GM12878 (cell line): ENCODE data around the gene ATF6. TPM values are rescaled to one million over a fixed set of nuclear protein-coding genes. Genes with fewer than 3 reads are reported as not detected.

Experiments used
- BACH1 ChIP-seq: fragments of 450-650 bp; IDR thresholded peaks from 2 replicates; pipeline ENCODE4 v1.6.1; 2017; ENCODE audit warnings: mild to moderate bottlenecking, borderline replicate concordance
- CBFB ChIP-seq: IDR thresholded peaks from 2 replicates; pipeline ENCODE4 v1.6.1; 2016; ENCODE audit warnings: antibody characterized with exemption, low read depth
- CBX3 ChIP-seq: fragments of 200-600 bp; sonication (generic); IDR thresholded peaks from 2 replicates; pipeline ENCODE4 v1.6.1; 2016; ENCODE audit warnings: low read depth, borderline replicate concordance
- EED ChIP-seq: sonication (generic); IDR thresholded peaks from 2 replicates; pipeline ENCODE4 v1.6.1; 2016; ENCODE audit warnings: antibody characterized with exemption, low read depth
- EP300 ChIP-seq, 2 experiments: fragments of 150-350 bp in 1 of 2; IDR thresholded peaks; 2 replicates each; pipeline ENCODE4 v1.6.1; 2011 to 2012; ENCODE audit warnings: low read depth in 2 of 2, low read length in 2 of 2, borderline replicate concordance in 1 of 2, improper control_type of control experiment in 1 of 2, inconsistent platforms in 1 of 2; ENCODE audit not compliant: control insufficient read depth in 1 of 2
- ESRRA ChIP-seq: IDR thresholded peaks from 2 replicates; pipeline ENCODE4 v1.6.1; 2012; ENCODE audit warnings: mild to moderate bottlenecking, low read length, improper control_type of control experiment
- ETV6 ChIP-seq, 2 experiments: fragments of 450-650 bp in 1 of 2; IDR thresholded peaks in 1 of 2; conservative IDR thresholded peaks in 1 of 2; 2 replicates each; pipeline ENCODE4 v1.6.1; 2014; ENCODE audit warnings: antibody characterized with exemption in 1 of 2, borderline replicate concordance in 1 of 2, low read depth in 1 of 2, mild to moderate bottlenecking in 1 of 2, moderate library complexity in 1 of 2
- GABPA ChIP-seq: IDR thresholded peaks from 2 replicates; pipeline ENCODE4 v1.6.1; 2014; ENCODE audit warnings: antibody characterized with exemption, low read depth, mild to moderate bottlenecking, inconsistent platforms
- IKZF1 ChIP-seq: fragments of 450-650 bp; conservative IDR thresholded peaks from 2 replicates; pipeline ENCODE4 v1.6.1; 2017; ENCODE audit warnings: antibody characterized with exemption, mild to moderate bottlenecking
- JUNB ChIP-seq: IDR thresholded peaks from 2 replicates; pipeline ENCODE4 v1.6.1; 2016; ENCODE audit warnings: antibody characterized with exemption, mild to moderate bottlenecking
- KLF5 ChIP-seq: fragments of 450-650 bp; IDR thresholded peaks from 2 replicates; pipeline ENCODE4 v1.6.1; 2014; ENCODE audit warnings: mild to moderate bottlenecking; ENCODE audit not compliant: partially characterized antibody
- MTA3 ChIP-seq: IDR thresholded peaks from 2 replicates; pipeline ENCODE4 v1.6.1; 2012; ENCODE audit warnings: low read length, inconsistent platforms, borderline replicate concordance
- RAD51 ChIP-seq: fragments of 450-650 bp; IDR thresholded peaks from 2 replicates; pipeline ENCODE4 v1.6.1; 2016; ENCODE audit warnings: moderate library complexity, mild to moderate bottlenecking, inconsistent platforms
- SMAD1 ChIP-seq: fragments of 450-650 bp; IDR thresholded peaks from 2 replicates; pipeline ENCODE4 v1.6.1; 2018; ENCODE audit warnings: mild to moderate bottlenecking, low read depth; ENCODE audit not compliant: partially characterized antibody
- SMARCA5 ChIP-seq: fragments of 450-650 bp; IDR thresholded peaks from 2 replicates; pipeline ENCODE4 v1.6.1; 2017; ENCODE audit warnings: mild to moderate bottlenecking
- SMC3 ChIP-seq: IDR thresholded peaks from 2 replicates; pipeline ENCODE4 v1.6.1; 2011; ENCODE audit warnings: low read length, improper control_type of control experiment, borderline replicate concordance
- SPI1 ChIP-seq: IDR thresholded peaks from 2 replicates; pipeline ENCODE4 v1.6.1; 2011; ENCODE audit warnings: low read depth, mild to moderate bottlenecking, low read length, moderate library complexity, borderline replicate concordance; ENCODE audit not compliant: insufficient read depth
- TBL1XR1 ChIP-seq: IDR thresholded peaks from 2 replicates; pipeline ENCODE4 v1.6.1; 2012; ENCODE audit warnings: low read depth, low read length, improper control_type of control experiment
- TCF3 ChIP-seq: IDR thresholded peaks from 2 replicates; pipeline ENCODE4 v1.6.1; 2012; ENCODE audit warnings: low read depth, mild to moderate bottlenecking, low read length, borderline replicate concordance; ENCODE audit not compliant: insufficient read depth
- TCF7 ChIP-seq: IDR thresholded peaks from 2 replicates; pipeline ENCODE4 v1.6.1; 2014; ENCODE audit warnings: antibody characterized with exemption, borderline replicate concordance
- ZNF217 ChIP-seq: fragments of 450-650 bp; IDR thresholded peaks from 2 replicates; pipeline ENCODE4 v1.6.1; 2017; ENCODE audit warnings: antibody characterized with exemption, mild to moderate bottlenecking
- ZNF24 ChIP-seq: fragments of 450-650 bp; IDR thresholded peaks from 2 replicates; pipeline ENCODE4 v1.6.1; 2017; ENCODE audit warnings: antibody characterized with exemption, mild to moderate bottlenecking
- ZNF384 ChIP-seq: IDR thresholded peaks from 2 replicates; pipeline ENCODE4 v1.6.1; 2012; ENCODE audit warnings: low read depth, mild to moderate bottlenecking, low read length, improper control_type of control experiment, borderline replicate concordance
- polyA plus RNA-seq, 11 experiments: library from polyadenylated mRNA; depleted of rRNA in 4 of 11; unstranded in 6 of 11; stranded (reverse) in 5 of 11; fragments of >200 nt; fragmentation: Nextera tagmentation in 4 of 11; fragmentation: Illumina TruSeq in 1 of 11; extraction: Ambion mirVana in 4 of 11; extraction: Trizol in 1 of 11; gene quantifications; 1 replicate in 1 of 11; 2 replicates in 10 of 11; pipeline versions ENCODE4 v1.2.1 to v1.2.3, GENCODE V29; 2011 to 2016; ENCODE audit warnings: inconsistent platforms in 2 of 11, missing spikeins in 2 of 11, low read depth in 1 of 11
- total RNA-seq, 4 experiments: library from RNA; depleted of rRNA in 3 of 4; stranded (reverse); fragments of >200 nt in 3 of 4; fragmentation: Illumina TruSeq in 1 of 4; extraction: Trizol in 1 of 4; gene quantifications; 2 replicates each; pipeline versions ENCODE4 v1.2.1 to v1.2.3, GENCODE V29; 2013 to 2021
- TF ChIP-seq, protein P1 (sequence below), 3 experiments: IDR thresholded peaks in 2 of 3; conservative IDR thresholded peaks in 1 of 3; 2 replicates each; pipeline ENCODE4 v1.5.1; 2011; ENCODE audit warnings: low read depth in 3 of 3, low read length in 3 of 3, mild to moderate bottlenecking in 3 of 3, control low read depth in 2 of 3, moderate library complexity in 2 of 3, inconsistent platforms in 1 of 3, mixed read lengths in 1 of 3; ENCODE audit not compliant: control insufficient read depth in 2 of 3, insufficient read depth in 1 of 3; ENCODE audit errors: extremely low read depth in 1 of 3
- TF ChIP-seq, protein P2 (sequence below): IDR thresholded peaks from 2 replicates; pipeline ENCODE4 v1.6.1; 2011; ENCODE audit warnings: low read depth, mild to moderate bottlenecking, low read length, moderate library complexity, borderline replicate concordance; ENCODE audit errors: extremely low read depth
- TF ChIP-seq, protein P3 (sequence below): fragments of 450-650 bp; formaldehyde crosslinking; IDR thresholded peaks from 2 replicates; pipeline ENCODE4 v1.4.0; 2022; ENCODE audit warnings: mild to moderate bottlenecking, moderate library complexity

The ATF6 gene
- total and polyA plus RNA-seq, 10 of the 15 experiments (the other 5 are each of a cell fraction or from before 2014, with no cell fraction given): 7.8 to 24.3 (median 14.7) TPM

DNA sequence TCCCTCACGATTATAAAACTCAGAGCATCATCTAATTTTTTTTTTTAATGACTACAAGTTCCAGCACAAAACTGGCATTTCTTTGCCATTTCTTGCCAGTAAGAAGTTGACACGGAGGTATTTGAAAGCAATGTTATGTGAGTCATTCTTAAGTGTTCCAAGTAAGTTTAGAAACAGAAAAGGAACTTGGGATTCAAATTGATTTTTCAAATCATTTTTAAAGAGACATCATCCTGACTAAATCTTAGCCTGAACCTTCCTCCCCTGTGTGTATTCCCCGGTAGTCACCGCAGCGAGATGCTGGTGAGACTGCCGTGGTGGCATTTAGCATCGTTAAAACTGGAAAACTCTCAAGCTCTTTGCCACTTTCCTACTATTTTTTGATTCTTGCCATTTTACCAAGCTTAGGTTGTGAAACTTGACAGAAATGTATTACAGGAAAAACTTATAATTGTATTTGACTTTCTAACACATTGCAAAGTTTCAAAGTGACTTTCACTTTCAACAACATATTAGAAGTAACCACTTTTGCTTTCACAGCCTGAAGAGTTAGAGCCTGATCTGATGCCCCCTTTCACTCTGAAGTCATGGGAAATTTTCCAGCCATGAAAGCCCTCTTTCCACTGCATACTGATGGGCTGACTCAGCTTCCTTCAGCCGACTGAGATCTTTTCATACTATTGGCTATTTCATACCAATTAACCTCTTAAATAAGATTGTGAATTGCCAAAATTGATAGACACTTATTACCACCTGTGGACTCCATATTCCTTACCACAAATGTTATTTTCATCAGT lies 196.2 kb downstream of the ATF6 start (continued):
- TF ChIP-seq, protein P1, sequence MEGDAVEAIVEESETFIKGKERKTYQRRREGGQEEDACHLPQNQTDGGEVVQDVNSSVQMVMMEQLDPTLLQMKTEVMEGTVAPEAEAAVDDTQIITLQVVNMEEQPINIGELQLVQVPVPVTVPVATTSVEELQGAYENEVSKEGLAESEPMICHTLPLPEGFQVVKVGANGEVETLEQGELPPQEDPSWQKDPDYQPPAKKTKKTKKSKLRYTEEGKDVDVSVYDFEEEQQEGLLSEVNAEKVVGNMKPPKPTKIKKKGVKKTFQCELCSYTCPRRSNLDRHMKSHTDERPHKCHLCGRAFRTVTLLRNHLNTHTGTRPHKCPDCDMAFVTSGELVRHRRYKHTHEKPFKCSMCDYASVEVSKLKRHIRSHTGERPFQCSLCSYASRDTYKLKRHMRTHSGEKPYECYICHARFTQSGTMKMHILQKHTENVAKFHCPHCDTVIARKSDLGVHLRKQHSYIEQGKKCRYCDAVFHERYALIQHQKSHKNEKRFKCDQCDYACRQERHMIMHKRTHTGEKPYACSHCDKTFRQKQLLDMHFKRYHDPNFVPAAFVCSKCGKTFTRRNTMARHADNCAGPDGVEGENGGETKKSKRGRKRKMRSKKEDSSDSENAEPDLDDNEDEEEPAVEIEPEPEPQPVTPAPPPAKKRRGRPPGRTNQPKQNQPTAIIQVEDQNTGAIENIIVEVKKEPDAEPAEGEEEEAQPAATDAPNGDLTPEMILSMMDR (IDR thresholded peaks at IDR 0.05 in 2 of 3, conservative IDR thresholded peaks at IDR 0.05 in 1 of 3; ENCODE audit: control insufficient read depth in 2 of 3, extremely low read depth in 1 of 3, insufficient read depth in 1 of 3, low read depth in 3 of 3, low read length in 3 of 3): no peak
- TF ChIP-seq JUNB (peak; percentile 55), SMC3 (no peak), CBFB (no peak), ZNF24 (no peak), KLF5 (no peak), TBL1XR1 (no peak), TCF3 (no peak), EP300 (IDR thresholded peaks at IDR 0.05; ENCODE audit: borderline replicate concordance in 1 of 2, control insufficient read depth in 1 of 2, low read depth in 2 of 2, low read length in 2 of 2) (no peak), SMAD1 (no peak), EED (peak; percentile 64; the same call in 1 of the 2 replicates), SMARCA5 (no peak), BACH1 (no peak; the same call in 1 of the 2 replicates), GABPA (no peak), TCF7 (0 out of 2 replicates have a peak, but pooled peaks have one; percentile 17), CBX3 (no peak), MTA3 (no peak), ZNF217 (peak; percentile 50; the same call in 1 of the 2 replicates), SPI1 (no peak), ETV6 (conservative IDR thresholded peaks at IDR 0.05 in 1 of 2, IDR thresholded peaks at IDR 0.05 in 1 of 2; ENCODE audit: borderline replicate concordance in 1 of 2, low read depth in 1 of 2) (no peak), RAD51 (no peak), ZNF384 (no peak), IKZF1 (peak; percentile 71), ESRRA (no peak)
- TF ChIP-seq, protein P2, sequence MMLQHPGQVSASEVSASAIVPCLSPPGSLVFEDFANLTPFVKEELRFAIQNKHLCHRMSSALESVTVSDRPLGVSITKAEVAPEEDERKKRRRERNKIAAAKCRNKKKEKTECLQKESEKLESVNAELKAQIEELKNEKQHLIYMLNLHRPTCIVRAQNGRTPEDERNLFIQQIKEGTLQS: no peak
- TF ChIP-seq, protein P3, sequence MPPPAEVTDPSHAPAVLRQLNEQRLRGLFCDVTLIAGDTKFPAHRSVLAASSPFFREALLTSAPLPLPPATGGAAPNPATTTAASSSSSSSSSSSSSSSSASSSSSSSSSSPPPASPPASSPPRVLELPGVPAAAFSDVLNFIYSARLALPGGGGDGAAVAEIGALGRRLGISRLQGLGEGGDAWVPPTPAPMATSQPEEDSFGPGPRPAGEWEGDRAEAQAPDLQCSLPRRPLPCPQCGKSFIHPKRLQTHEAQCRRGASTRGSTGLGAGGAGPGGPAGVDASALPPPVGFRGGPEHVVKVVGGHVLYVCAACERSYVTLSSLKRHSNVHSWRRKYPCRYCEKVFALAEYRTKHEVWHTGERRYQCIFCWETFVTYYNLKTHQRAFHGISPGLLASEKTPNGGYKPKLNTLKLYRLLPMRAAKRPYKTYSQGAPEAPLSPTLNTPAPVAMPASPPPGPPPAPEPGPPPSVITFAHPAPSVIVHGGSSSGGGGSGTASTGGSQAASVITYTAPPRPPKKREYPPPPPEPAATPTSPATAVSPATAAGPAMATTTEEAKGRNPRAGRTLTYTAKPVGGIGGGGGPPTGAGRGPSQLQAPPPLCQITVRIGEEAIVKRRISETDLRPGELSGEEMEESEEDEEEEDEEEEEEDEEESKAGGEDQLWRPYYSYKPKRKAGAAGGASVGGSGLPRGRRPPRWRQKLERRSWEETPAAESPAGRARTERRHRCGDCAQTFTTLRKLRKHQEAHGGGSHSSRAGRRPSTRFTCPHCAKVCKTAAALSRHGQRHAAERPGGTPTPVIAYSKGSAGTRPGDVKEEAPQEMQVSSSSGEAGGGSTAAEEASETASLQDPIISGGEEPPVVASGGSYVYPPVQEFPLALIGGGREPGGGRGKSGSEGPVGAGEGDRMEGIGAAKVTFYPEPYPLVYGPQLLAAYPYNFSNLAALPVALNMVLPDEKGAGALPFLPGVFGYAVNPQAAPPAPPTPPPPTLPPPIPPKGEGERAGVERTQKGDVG (CRISPR knock-in tag): no peak
